COLO668 (cell line): Measurements from ENCODE around the gene BEND2.
"Not testable (repeated sequence)": the region's sequence is repeated elsewhere in the genome, so short reads cannot be mapped to it uniquely, and the experiment has no call there.

Experiments used
- DNase-seq: peaks from one replicate; lab custom pipeline; 2025; ENCODE audit not compliant: unreplicated experiment; lab: John Stamatoyannopoulos, UW

The BEND2 gene

GRCh38 chrX:18220786-18221185 is at the start of gene BEND2:
BEND2 (minus strand) TSS chrX:18220886; CDS start chrX:18220750, 136 bp downstream.
- DNase-seq: no peak

DNA sequence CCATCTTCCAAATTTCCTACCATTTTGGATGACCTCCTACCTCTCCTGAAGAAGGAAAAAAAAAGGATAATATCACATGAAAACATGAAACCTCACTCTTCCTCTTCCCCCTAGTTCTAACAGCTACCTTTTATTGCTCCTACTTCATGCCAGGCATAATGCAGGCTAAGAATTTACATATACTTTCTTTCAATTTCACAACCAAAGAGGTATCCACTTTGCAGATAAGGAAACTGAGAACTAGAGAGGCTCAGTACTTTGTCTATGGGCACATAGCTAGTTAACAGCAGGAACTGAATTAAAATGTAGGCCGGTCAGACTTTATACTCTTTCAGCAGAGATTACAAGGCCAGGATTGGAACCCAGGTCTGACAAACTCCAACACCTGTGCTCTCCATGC is 34.4 kb upstream of the BEND2 start:
- DNase-seq: no peak

- no peak for DNase-seq
Observed at GRCh38 chrX:18252644-18253359, 32.1 kb upstream of the BEND2 start.

DNA sequence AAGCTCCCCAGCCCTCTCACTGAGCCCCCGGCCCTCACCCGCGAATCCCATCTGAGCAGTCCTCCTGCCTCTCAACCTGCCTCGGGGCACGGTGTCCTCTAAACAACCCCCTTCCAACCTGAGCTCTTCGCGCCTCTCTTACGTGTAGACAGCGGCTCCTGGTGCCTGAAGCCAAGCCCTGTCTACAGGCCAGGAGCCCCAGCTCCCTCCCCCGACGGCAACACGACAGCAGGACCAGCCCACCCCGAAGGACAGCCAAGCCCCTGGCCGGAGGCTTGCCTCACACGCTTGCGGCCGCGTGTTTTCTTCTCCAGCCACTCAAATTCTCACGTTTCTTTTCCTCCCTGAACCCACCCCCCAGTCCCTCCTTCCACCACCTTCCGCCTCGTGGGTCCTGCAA is 9.0 kb upstream of the BEND2 start:
- DNase-seq: not testable (repeated sequence)

DNA sequence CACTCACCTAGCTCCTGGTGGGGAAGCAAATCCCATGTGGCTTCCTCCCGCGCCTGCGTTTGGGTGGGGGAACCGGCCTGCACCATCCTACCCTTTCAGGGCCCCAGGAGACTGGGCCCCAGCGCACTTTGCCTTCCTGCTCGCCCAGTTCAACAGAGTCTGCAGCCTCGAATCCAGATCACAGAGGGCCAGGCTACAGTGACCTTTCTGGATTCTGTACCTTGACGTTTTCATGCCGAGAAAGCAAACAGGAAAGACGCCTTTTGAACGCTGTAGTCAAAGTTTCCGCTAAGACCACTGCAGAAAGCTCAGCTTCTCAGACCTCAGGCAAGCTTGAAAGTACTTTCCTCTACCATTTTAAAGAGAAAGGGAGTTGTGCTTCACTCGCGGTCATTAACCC is 7.4 kb upstream of the BEND2 start:
- DNase-seq: no peak

DNA sequence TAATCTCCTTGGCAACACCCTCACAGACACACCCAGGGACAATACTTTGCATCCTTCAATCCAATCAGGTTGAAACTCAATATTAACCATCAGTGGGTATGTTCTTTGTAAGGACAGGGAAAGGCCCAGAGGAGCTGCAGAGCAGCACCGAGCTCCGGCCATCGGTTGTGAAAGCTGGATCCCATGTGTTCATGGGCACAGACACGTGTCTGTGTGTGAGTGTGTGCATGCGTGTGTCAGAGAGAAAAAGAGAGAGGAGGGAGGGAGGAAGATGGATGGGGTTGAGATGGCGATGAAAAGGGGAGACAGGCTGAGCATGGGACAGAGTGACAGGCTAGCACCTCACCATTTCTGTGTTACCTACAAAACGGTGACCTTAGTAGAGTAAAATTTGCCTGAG is 6.8 kb upstream of the BEND2 start:
- no peak for DNase-seq

- no peak for DNase-seq
Observed at GRCh38 chrX:18210470-18210869, 10.2 kb downstream of the BEND2 start.

GRCh38 chrX:18206657-18207056 is 14.0 kb downstream of the BEND2 start:
- no peak for DNase-seq

DNA sequence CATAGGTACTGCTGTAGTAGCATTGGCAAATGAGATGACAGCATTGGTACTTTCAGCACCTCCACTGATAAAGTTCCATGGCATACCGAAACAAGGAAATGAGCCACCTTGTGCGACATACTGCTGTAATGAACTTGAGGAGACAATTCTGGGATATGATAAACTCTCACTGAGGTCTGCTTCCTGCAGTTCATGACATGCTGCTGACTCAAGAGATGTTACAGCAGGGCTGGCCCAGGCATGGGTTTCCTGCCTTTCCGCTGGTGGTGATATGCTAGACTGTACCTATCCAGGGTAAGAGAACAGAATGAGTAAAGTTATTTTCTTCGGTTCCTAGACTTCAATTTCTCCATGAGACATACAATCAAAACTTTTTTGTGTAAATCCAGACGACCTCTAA is 17.1 kb downstream of the BEND2 start:
- no peak for DNase-seq

DNA sequence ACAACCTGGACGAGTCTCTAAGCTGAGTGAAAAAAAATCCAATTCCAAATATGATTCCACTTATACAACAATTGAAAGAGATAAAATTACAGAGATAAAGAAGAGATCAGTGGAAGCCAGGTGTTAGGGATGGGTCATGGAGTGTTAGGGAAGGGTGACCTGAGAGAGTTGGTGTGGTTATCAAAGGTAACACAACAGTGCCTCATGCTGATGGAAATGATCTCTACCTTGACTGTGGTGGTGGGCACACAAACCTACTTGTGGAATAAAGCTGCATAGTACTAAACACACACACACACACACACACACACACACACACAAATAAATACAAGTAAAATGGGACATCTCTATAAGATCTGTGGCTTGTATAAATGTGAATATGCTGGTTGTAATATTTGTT is 26.0 kb downstream of the BEND2 start:
- peak; percentile 31 for DNase-seq

DNA sequence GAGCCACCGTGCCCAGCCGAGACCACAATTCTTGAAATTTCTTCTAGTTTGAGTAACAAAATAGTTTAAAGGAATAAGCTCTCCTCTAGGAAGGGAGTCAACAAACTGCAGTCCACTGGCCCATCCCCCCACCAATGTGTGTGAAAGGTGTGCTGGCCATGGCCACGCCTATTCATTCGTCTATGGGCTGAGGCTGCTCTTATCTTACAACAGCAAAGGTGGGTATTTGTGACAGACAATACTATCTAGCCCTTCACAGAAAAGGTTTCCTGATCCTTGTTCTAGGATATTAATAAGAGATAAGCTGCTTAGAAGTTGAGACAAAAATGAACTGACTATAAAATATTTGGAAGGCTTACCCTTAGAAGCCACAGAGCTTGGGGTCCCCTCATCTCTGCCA is 41.2 kb downstream of the BEND2 start:
- DNase-seq: no peak

DNA sequence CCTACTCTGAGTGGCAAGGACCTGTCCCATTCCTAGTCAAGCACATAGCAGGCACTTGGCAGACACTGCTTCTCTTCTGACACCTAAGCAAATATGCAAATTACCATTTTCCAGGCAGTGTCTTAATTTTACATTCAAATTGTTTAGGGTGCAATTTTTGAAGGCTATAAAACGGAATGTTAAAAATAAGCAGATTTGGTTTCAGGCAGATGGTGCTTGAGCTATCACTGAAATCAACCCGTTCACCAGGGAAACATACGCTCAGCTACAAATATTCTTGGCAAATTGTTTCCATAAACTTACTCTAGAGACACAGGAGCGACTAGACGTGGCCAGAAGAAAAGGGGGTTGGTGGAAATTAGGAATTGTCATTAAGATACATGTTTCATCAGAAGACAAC is 45.7 kb downstream of the BEND2 start:
- no peak for DNase-seq

GRCh38 chrX:18174209-18174608 is 46.5 kb downstream of the BEND2 start:
- DNase-seq: no peak

DNA sequence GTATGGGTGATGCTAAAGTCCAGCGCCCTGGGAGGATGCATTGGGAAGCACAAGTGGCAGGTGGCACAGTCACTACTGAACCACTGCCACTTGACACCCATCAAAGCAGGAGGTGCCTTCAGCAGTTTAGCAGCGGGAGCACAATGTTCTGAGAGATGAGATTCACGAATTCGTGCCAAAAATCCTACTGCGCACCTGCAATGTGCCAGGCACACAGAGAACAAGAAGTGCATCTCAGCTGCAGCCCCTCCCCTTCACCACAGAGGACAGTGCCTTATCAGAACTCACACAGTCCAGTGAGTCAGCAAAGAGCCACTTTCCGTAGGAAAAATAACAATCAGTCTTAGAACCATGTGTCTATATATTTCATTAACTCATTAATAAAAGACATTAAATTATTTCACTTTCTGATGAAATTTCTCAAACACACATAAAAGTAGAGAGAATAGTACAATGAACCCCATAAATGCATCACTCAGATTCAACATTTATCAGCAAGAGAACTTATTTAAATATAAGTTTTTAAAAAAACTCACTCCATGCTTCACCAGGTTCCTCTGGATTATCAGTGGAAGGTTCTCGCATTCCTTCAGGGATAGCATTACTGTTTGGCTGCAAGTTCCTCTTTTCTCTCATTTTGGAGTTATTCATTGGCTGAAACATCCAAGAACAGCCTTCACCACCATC is 47.0 kb downstream of the BEND2 start:
- DNase-seq: peak; percentile 8

- DNase-seq: no peak
Observed at GRCh38 chrX:18172970-18173369, 47.7 kb downstream of the BEND2 start.

DNA sequence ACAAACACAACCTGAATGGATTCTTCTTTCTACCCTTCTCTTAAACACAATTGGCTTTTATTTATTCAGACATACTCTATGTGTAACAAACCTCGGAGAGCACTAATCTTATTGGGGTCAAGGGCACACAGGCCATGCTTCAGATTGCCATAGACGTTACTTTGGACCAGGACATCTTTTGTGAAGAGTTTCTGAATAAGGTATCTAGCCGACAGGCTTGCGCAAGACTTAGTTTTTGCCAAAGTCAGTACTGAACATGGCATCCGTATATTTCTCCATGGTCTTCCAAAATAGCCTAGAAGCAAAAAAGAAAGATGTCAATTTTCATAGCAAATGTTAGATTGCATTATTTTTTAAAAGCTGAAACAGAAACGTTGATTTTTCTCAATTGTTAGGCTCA is 49.8 kb downstream of the BEND2 start:
- no peak for DNase-seq

- DNase-seq: no peak
Observed at GRCh38 chrX:18166068-18166467, 54.6 kb downstream of the BEND2 start.

GRCh38 chrX:18160369-18160768 is 60.3 kb downstream of the BEND2 start:
- no peak for DNase-seq

DNA sequence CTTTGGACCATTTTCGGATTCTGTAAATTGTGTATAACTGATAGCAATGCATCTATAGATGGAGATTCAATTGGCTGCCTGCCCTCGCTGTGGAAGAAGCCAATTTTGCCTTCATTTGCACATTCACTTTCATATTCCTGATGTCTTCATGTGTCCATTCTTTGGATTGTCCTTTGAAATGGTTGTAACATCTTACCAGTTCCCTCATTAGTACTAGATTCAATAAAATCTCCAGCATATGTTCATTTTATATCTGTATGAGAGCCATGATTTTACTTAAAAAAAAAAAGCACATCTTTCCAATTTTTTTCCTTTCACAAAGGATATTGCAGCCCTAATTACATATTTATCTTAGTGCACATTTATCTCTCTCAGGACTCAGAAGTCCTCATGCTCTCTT is 61.7 kb downstream of the BEND2 start:
- no peak for DNase-seq

GRCh38 chrX:18151649-18152048 is 69.0 kb downstream of the BEND2 start:
- DNase-seq: no peak

DNA sequence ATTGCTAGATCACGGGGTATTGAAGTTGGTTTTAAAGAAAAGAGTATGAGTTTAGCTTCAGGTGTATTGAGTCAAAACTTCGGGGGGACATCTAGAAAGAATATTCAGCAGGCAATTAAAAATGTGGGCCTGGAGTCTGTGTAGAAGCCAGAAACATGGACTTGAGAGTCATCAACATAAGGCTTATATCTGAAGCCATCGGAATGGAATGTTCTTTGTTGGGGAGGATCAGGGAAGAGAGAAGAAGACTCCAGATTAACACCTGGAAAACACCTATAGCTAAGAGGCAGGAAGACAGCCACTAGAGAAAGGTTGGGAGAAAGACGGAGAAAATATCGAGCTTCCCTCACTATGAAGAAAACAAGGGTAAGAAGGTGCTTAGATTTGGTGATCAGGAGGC is 69.5 kb downstream of the BEND2 start:
- no peak for DNase-seq

DNA sequence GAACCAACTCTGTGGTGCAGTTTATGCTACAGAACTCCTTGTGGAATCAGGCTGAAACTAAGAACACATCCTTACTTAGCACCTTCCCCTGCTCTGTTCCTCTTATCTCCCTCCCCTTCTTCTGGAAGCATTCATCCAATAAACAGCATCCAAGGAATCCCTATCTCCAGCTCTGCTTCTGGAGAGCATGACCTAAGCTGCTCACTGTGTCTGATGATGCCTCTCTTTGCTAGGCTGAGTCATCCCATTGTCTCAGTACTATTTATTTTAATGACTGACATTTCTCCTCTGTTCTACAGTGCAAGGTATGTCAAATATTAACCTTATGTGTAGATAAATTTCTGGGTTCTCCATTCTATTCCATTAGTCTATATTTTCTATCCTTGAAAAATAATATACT is 71.2 kb downstream of the BEND2 start:
- DNase-seq: peak; percentile 27

GRCh38 chrX:18146954-18147353 is 73.7 kb downstream of the BEND2 start:
- DNase-seq: no peak
